Caco-2 (cell line): ENCODE results near the gene RAD51B. TPM values are rescaled to one million over a fixed set of nuclear protein-coding genes. Genes with fewer than 3 reads are reported as not detected.

Source experiments
- BruUV-seq: library from RNA; stranded (reverse); fragments of 400-500 nt; replicated peaks from 2 replicates; lab custom pipeline; 2021; lab: Mats Ljungman, UMichigan
- CTCF ChIA-PET: fragments of 300-600 bp; sonication (Branson Sonifier 250); formaldehyde crosslinking; loops from one replicate; lab custom pipeline; 2022; ENCODE audit warnings: antibody characterized with exemption; lab: Charles Lee
- POLR2A ChIA-PET: fragments of 300-600 bp; sonication (Branson Sonifier 250); formaldehyde crosslinking; loops from one replicate; lab custom pipeline; 2022; ENCODE audit warnings: antibody characterized with exemption; lab: Charles Lee
- DNase-seq, 2 experiments: peaks; one replicate each; pipeline versions ENCODE4 v3.0.0 to v3.0.0-alpha.2; 2020 to 2022
- H3K27me3 ChIP-seq: replicated peaks from 2 replicates; pipeline ENCODE4 v1.6.0; 2011; ENCODE audit warnings: low read length; ENCODE audit not compliant: control insufficient read depth, insufficient read depth
- H3K36me3 ChIP-seq: 2 replicates; pipeline ENCODE4 v1.5.1; 2011; ENCODE audit warnings: low read length; ENCODE audit not compliant: control insufficient read depth, insufficient read depth
- H3K4me1 ChIP-seq: fragments of 250-450 bp; sonication (Bioruptor Pico); 2 replicates; pipeline ENCODE4 v1.5.1; 2020; ENCODE audit warnings: mild to moderate bottlenecking
- H3K4me3 ChIP-seq: 2 replicates; pipeline ENCODE4 v1.5.1; 2011; ENCODE audit warnings: low read depth, mild to moderate bottlenecking, control low read depth, low read length
- H3K9me3 ChIP-seq: fragments of 250-450 bp; sonication (Bioruptor Pico); 2 replicates; pipeline ENCODE4 v1.5.1; 2020; ENCODE audit warnings: mild to moderate bottlenecking, moderate library complexity
- H3K27ac Mint-ChIP-seq: one replicate; pipeline ENCODE4 v1.8.0; 2022; ENCODE audit warnings: mixed read lengths; ENCODE audit not compliant: unreplicated experiment
- H3K27me3 Mint-ChIP-seq: one replicate; pipeline ENCODE4 v1.8.0; 2022; ENCODE audit warnings: mixed read lengths; ENCODE audit not compliant: insufficient read depth, unreplicated experiment
- H3K36me3 Mint-ChIP-seq: one replicate; pipeline ENCODE4 v1.8.0; 2022; ENCODE audit warnings: mild to moderate bottlenecking, mixed read lengths; ENCODE audit not compliant: insufficient read depth, unreplicated experiment
- H3K4me1 Mint-ChIP-seq: one replicate; pipeline ENCODE4 v1.8.0; 2022; ENCODE audit warnings: low read depth, mixed read lengths; ENCODE audit not compliant: unreplicated experiment
- H3K4me3 Mint-ChIP-seq: one replicate; pipeline ENCODE4 v1.8.0; 2022; ENCODE audit warnings: mild to moderate bottlenecking, moderate library complexity, mixed read lengths; ENCODE audit not compliant: unreplicated experiment
- H3K9me3 Mint-ChIP-seq: one replicate; pipeline ENCODE4 v1.8.0; 2022; ENCODE audit warnings: mixed read lengths; ENCODE audit not compliant: unreplicated experiment
- intact Hi-C: fragments of 100-400 bp; cut with micrococcal nuclease; formaldehyde crosslinking; loops from one replicate; pipeline ENCODE4 v1.10.0; 2022; ENCODE audit not compliant: unreplicated experiment
- total RNA-seq: library from RNA; stranded (reverse); gene quantifications from 2 replicates; pipeline ENCODE4 v1.2.3, GENCODE V29; 2022
- TF ChIP-seq, protein P1 (sequence below), 2 experiments: fragments of 200-600 bp in 1 of 2; IDR thresholded peaks; 1 replicate in 1 of 2; 2 replicates in 1 of 2; pipeline versions ENCODE4 v1.5.1 to v1.8.0; 2011 to 2022; ENCODE audit warnings: antibody characterized with exemption in 1 of 2, control low read depth in 1 of 2, inconsistent platforms in 1 of 2, low read depth in 1 of 2, low read length in 1 of 2, mild to moderate bottlenecking in 1 of 2, moderate library complexity in 1 of 2; ENCODE audit not compliant: insufficient read depth in 1 of 2, severe bottlenecking in 1 of 2, unreplicated experiment in 1 of 2

RAD51B gene
- total RNA-seq, 1 experiment from 2014 or later: 16.7 TPM

DNA sequence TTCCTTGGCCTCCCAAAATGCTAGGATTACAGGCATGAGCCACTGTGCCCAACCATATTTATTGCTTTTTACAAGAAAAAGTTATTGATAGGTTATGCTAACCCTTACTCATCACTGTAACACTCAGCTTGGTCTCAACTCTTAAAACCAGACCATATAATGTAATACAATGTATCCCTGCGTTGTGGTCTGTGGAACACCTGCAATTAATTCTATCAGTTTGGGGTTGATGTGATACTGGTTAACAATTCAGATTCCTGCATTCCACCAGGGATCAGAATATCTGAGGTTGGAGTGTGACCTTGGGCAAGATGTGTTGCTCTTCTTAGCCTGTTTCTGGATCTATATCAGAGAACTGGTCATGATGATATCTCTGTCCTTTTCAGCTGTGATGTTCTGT is 419.0 kb downstream of the RAD51B start:
- no peaks in the 10 kb centered on the region for H3K9me3 ChIP-seq
- peaks cover 5% of the 10 kb centered on the region; the same call in 1 of the 2 replicates for H3K4me1 ChIP-seq
- intact Hi-C loops: no loop called here
- BruUV-seq: no TSS peak
- Mint-ChIP-seq H3K27ac (no peak overlapping the region), H3K9me3 (no peaks in the 10 kb centered on the region), H3K27me3 (no peaks in the 10 kb centered on the region), H3K4me1 (no peaks in the 10 kb centered on the region), H3K4me3 (no peak overlapping the region), H3K36me3 (no peaks in the 10 kb centered on the region)
- POLR2A ChIA-PET: no interaction called here
- no peaks in the 10 kb centered on the region for H3K36me3 ChIP-seq
- no peaks in the 10 kb centered on the region for H3K27me3 ChIP-seq
- CTCF ChIA-PET: no interaction called here
- DNase-seq: no peak
- TF ChIP-seq, protein P1, sequence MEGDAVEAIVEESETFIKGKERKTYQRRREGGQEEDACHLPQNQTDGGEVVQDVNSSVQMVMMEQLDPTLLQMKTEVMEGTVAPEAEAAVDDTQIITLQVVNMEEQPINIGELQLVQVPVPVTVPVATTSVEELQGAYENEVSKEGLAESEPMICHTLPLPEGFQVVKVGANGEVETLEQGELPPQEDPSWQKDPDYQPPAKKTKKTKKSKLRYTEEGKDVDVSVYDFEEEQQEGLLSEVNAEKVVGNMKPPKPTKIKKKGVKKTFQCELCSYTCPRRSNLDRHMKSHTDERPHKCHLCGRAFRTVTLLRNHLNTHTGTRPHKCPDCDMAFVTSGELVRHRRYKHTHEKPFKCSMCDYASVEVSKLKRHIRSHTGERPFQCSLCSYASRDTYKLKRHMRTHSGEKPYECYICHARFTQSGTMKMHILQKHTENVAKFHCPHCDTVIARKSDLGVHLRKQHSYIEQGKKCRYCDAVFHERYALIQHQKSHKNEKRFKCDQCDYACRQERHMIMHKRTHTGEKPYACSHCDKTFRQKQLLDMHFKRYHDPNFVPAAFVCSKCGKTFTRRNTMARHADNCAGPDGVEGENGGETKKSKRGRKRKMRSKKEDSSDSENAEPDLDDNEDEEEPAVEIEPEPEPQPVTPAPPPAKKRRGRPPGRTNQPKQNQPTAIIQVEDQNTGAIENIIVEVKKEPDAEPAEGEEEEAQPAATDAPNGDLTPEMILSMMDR (IDR thresholded peaks at IDR 0.05; ENCODE audit: insufficient read depth in 1 of 2, low read depth in 1 of 2, low read length in 1 of 2, severe bottlenecking in 1 of 2, unreplicated experiment in 1 of 2): no peak
- no peak overlapping the region for H3K4me3 ChIP-seq

DNA sequence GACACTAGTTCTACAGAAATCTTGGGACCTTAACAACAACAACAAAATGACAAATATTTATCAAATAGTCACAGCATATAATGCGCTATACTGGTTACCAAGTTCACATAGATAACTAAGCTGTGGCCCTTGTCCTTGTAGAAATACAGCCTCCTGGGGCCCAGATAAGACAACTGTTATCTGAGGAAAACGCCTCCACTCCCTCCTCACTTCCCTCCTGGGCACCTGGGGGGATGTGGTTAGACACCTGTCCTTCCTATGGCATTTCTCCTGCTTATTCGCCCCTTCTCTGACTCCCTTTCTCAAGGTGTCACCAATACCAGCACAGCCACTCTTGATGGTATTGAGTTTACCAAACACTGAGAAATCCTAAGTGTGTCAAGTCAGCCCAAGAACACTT is 419.4 kb downstream of the RAD51B start:
- Histone ChIP-seq H3K4me3 (no peak overlapping the region), H3K36me3 (no peaks in the 10 kb centered on the region), H3K27me3 (no peaks in the 10 kb centered on the region), H3K4me1 (peaks cover 5% of the 10 kb centered on the region; the same call in 1 of the 2 replicates), H3K9me3 (no peaks in the 10 kb centered on the region)
- no TSS peak for BruUV-seq
- H3K27ac Mint-ChIP-seq: no peak overlapping the region
- ChIA-PET CTCF (no interaction called here), POLR2A (no interaction called here)
- H3K4me3 Mint-ChIP-seq: no peak overlapping the region
- H3K9me3 Mint-ChIP-seq: no peaks in the 10 kb centered on the region
- no peaks in the 10 kb centered on the region for H3K27me3 Mint-ChIP-seq
- H3K36me3 Mint-ChIP-seq: no peaks in the 10 kb centered on the region
- H3K4me1 Mint-ChIP-seq: no peaks in the 10 kb centered on the region
- TF ChIP-seq, protein P1 (IDR thresholded peaks at IDR 0.05; ENCODE audit: insufficient read depth in 1 of 2, low read depth in 1 of 2, low read length in 1 of 2, severe bottlenecking in 1 of 2, unreplicated experiment in 1 of 2): no peak
- DNase-seq: no peak
- intact Hi-C loops: no loop called here

DNA sequence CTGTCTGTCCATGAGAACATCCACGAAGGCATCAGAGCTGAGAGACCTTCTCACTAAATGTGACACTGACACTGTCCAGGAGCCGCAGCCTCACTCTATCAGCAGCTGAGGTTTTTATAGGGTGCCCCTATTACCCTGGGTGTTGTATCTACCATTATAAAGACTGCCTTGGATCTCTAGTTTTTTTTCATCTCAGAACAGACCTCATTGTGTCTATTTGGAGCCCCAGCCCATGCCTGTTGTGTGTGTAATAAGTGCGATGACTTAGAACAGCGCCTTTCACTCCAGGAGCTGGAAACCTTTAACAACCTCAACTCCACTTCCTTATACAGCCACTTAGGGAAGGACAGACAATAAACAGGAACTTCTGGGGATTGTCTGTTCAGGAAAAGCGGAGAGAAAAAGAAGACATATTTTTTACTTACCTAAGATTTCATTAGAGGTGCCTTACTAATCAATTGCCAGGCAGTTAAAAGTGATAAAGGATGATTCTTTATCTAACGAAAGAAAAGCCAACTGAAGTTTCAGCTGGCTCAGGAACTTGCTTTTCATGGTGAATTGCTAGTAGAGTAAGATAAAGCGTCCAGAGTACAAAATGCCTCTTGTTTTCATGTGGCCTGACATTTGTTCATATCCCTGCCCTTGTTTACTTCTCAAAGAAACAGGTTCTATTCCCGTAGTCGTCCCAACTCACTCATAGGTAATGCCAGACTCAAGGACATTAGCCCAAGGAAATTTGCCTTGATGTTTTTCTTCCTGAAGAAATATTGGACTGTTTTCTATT is 420.6 kb downstream of the RAD51B start:
- intact Hi-C loops: loop anchor here (10.0 kb wide), 1 partner anchor 155 kb away; no protein-coding TSS in a partner anchor
- ChIA-PET POLR2A (no interaction called here), CTCF (no interaction called here)
- Histone ChIP-seq H3K4me1 (peaks cover 8% of the 10 kb centered on the region), H3K36me3 (no peaks in the 10 kb centered on the region), H3K27me3 (no peaks in the 10 kb centered on the region), H3K9me3 (no peaks in the 10 kb centered on the region), H3K4me3 (no peak overlapping the region)
- Mint-ChIP-seq H3K9me3 (no peaks in the 10 kb centered on the region), H3K27me3 (no peaks in the 10 kb centered on the region), H3K4me1 (no peaks in the 10 kb centered on the region), H3K27ac (no peak overlapping the region), H3K36me3 (no peaks in the 10 kb centered on the region), H3K4me3 (no peak overlapping the region)
- no peak for DNase-seq
- TF ChIP-seq, protein P1 (IDR thresholded peaks at IDR 0.05; ENCODE audit: insufficient read depth in 1 of 2, low read depth in 1 of 2, low read length in 1 of 2, severe bottlenecking in 1 of 2, unreplicated experiment in 1 of 2): no peak
- no TSS peak for BruUV-seq
